Measurements from ENCODE around the gene CPEB3.

CPEB3 gene

GRCh38 chr10:92001581-92001980, 289.3 kb downstream of the CPEB3 start:
- Histone ChIP-seq H3K4me3 (ENCODE audit: extremely low read depth, insufficient read depth, low read length, poor library complexity, severe bottlenecking) (no peak overlapping the region), H3K27ac (ENCODE audit: low read depth, low read length, severe bottlenecking) (no peak overlapping the region), H3K36me3 (ENCODE audit: control insufficient read depth, insufficient read depth, low read length) (peaks cover 74% of the 10 kb centered on the region), H3K9me3 (ENCODE audit: control insufficient read depth, low read length) (no peaks in the 10 kb centered on the region), H3K4me1 (ENCODE audit: control insufficient read depth, insufficient read depth, low read length, poor library complexity, severe bottlenecking) (no peaks in the 10 kb centered on the region)
- WGBS, 2 experiments (ENCODE audit: insufficient coverage in 2 of 2), result no CpG with 5 or more reads among the region's 3 CpGs
